Astrocyte (in vitro differentiated cells and primary cell): ENCODE measurements around the gene BLZF1.

ENCODE experiments used
- EZH2 ChIP-seq: IDR thresholded peaks from 2 replicates; pipeline ENCODE4 v1.6.1; 2012; ENCODE audit warnings: mild to moderate bottlenecking, low read length, inconsistent platforms; ENCODE audit not compliant: insufficient read depth
- TF ChIP-seq, protein P1 (sequence below): IDR thresholded peaks from 2 replicates; pipeline ENCODE4 v1.5.1; 2011; ENCODE audit warnings: low read depth, mild to moderate bottlenecking, inconsistent platforms, low read length, moderate library complexity; ENCODE audit not compliant: insufficient read depth

DNA sequence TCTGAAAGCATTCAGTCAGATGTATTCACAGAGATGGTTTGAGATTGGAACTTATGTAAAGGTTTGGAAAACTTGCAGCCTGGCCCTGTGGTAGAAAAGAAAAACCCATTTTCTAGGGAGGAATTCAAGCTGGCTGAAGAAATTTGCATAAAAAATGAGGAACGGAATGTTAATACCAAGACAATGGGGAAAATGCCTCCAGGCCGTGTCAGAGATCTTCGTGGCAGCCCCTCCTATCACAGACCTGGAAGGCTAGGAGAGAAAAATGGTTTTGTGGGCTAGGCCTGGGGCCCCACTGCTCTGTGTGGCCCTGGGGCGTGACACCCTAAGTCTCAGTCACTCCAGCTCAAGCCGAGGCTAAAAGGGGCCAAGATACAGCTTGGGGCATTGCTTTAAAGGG lies 27.1 kb upstream of the BLZF1 start:
- no peak for TF ChIP-seq EZH2
- TF ChIP-seq, protein P1, sequence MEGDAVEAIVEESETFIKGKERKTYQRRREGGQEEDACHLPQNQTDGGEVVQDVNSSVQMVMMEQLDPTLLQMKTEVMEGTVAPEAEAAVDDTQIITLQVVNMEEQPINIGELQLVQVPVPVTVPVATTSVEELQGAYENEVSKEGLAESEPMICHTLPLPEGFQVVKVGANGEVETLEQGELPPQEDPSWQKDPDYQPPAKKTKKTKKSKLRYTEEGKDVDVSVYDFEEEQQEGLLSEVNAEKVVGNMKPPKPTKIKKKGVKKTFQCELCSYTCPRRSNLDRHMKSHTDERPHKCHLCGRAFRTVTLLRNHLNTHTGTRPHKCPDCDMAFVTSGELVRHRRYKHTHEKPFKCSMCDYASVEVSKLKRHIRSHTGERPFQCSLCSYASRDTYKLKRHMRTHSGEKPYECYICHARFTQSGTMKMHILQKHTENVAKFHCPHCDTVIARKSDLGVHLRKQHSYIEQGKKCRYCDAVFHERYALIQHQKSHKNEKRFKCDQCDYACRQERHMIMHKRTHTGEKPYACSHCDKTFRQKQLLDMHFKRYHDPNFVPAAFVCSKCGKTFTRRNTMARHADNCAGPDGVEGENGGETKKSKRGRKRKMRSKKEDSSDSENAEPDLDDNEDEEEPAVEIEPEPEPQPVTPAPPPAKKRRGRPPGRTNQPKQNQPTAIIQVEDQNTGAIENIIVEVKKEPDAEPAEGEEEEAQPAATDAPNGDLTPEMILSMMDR: no peak
